NCI-H524 treated with DMSO at 0.1 percent for 48 hours (cell line): ENCODE data around the gene ABTB2.

ENCODE experiments used
- DNase-seq: peaks from one replicate; lab custom pipeline; 2025; lab: John Stamatoyannopoulos, UW

ABTB2 gene

GRCh38 chr11:34360046-34360445 is 2.2 kb upstream of the ABTB2 start:
- no peak for DNase-seq

DNA sequence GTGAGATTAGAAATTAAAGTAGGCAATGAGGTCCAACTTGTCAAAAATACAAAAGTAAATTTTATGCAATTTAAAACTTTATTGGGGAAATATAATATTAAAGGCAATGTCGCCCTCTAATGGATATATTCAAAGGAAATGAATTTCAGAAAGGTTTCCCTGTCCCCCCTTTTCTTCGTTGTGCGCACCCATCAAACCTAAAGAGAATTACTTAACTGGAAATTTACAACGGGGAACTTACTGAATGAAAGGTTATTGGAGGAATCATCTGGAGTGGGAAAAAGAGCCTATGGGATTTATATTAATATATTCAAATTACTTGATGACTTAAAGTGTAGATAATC is 1.7 kb upstream of the ABTB2 start:
- DNase-seq: no peak

- no peak for DNase-seq
These were observed 1.1 kb upstream of the ABTB2 start for GRCh38 chr11:34358728-34359547.

GRCh38 chr11:34358258-34358727 is 483 bp upstream of the ABTB2 start:
- DNase-seq: peak; percentile 55

DNA sequence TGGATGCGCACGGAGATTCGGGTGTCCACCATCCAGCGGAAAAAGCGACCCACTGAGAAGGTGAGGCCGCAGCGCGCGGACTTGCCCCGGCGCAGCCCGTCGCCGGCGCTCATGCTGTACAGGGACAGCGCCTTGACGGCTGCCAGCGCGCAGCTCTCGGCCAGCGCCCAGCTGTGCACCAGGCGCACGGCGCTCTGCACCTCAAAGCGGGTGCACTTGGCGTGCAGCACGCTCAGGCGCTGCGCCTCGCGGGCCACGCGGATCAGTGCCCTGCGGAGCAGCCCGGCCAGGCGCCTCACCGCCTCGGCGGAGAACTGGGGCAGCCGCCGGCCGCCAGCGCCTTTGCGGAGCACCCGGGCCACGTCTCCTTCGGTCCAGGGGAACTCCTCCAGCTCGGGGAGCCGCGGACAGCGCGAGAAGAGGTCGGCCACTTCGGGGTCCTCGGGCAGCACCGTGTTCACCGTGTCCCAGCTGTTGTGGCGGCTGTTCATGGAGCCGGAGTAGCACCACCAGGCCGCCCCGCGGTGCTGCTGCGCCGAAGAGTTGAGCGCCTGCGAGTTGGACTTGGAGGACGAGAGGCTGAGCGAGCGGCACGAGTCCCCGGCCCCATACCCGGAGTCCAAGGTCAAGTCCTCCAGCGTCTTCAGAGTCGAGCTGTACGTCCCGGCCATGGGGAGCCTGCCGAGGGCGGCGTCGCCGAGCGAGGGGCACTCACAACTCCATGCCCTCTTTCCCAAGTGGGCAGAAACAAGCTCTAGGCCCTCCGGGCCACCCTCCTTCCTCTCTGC is 703 bp downstream of the ABTB2 start:
- no peak for DNase-seq

- DNase-seq: no peak
These were observed 1.3 kb downstream of the ABTB2 start for GRCh38 chr11:34356576-34356912.

DNA sequence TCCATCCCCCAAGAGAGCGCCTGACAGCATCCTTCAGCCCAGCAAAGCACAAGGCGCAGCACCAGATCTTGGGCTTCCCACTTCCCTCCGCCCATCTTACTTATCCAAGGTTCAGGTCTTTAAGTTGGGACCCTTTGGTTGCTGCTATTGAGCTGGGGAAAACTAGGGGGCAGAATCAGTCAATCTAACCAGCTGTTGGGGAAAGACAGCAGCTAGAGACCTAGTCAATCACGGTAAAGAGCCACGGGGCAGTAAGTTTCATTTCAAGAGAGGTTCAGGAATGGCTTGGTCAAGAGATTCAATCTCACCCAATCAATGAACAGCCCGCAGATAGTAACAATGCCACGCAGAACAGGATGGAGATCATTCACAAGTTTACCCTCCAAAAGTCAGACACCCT is 1.7 kb downstream of the ABTB2 start:
- DNase-seq: no peak

- no peak for DNase-seq
These were observed 2.1 kb downstream of the ABTB2 start for GRCh38 chr11:34355726-34356125.

GRCh38 chr11:34354782-34355181 is 3.0 kb downstream of the ABTB2 start:
- no peak for DNase-seq

DNA sequence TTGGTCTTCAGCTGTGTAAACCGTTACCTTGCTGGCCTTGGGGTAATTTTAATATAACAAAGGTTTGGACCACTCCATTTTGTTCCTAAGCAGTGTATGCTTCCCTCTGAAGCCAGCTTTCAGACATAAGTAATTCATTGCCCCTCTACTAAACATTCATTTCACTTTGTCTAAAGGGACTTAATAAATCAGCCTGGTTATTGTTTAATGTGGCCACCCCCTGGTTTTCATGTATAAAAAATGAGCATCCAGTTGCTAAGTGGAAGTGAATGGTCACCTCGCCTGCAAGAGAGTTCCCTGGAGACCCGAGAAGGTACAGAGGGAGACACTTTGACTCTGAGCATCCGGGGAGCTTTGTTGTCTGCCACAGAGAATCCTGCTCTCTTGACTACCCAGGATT is 3.9 kb downstream of the ABTB2 start:
- no peak for DNase-seq

GRCh38 chr11:34351687-34352469 is 5.9 kb downstream of the ABTB2 start:
- no peak for DNase-seq

GRCh38 chr11:34351051-34351450 is 6.8 kb downstream of the ABTB2 start:
- DNase-seq: no peak

DNA sequence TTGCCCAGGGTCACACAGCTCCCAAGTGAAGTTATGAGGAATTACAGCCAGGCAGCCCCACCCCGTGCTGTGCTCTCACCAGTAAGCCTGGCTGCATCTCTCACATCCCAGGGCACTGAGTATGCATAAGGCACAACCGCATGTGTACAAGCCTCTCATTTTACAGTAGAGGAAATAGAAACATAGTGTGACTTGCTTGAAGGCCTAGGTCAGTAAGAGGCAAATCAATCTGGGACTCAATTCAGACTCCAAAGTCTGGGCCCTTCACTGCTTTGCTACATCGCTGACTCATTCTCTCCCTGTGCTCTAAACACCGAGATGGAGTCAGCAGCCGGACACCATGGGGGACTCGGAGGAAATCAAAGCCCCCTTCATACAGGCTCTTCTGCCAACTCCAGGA is 7.9 kb downstream of the ABTB2 start:
- DNase-seq: no peak

DNA sequence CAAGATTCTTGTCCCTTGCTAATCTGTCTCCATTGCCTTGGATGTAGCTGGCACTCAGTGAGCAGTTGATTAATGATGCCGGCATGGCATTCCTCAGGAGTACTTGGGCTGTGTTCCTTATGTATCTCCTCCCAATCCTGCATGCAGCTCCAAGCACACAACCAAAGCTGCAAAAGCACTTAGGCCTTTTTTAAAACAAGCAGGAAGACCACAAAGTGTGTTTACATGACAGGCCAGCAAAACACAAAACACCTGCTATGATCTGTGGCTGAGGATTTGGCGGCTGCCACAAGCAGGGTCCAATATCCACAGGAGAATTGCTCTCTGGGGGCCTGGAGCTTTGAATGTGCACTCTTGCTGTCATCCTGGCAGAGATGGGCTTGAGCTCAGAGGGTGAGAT is 8.9 kb downstream of the ABTB2 start:
- no peak for DNase-seq

DNA sequence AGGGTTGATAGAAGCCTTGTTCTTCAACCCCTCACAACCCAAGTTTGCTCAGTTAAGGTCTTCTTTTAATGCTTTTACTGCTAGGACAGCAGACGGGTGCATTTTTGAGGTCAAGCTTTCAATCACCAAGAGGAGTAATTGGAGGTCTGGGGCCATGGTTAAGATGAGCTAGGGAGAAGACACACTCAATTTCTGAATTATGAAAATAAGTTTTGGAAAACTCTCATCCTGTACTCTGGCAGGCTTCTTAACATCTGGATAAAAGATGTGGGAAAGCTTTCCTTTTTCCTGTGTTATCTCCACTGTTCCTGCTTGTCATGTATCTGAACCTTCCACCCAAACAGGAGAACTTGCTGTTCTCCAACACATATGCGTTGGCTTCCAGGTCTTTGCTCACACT is 9.7 kb downstream of the ABTB2 start:
- no peak for DNase-seq

- DNase-seq: no peak
These were observed 11.3 kb downstream of the ABTB2 start for GRCh38 chr11:34346551-34346950.

GRCh38 chr11:34345991-34346480 is 11.8 kb downstream of the ABTB2 start:
- DNase-seq: no peak

GRCh38 chr11:34345540-34345876 is 12.3 kb downstream of the ABTB2 start:
- DNase-seq: peak; percentile 92

GRCh38 chr11:34344768-34345539 is 12.9 kb downstream of the ABTB2 start:
- DNase-seq: no peak

DNA sequence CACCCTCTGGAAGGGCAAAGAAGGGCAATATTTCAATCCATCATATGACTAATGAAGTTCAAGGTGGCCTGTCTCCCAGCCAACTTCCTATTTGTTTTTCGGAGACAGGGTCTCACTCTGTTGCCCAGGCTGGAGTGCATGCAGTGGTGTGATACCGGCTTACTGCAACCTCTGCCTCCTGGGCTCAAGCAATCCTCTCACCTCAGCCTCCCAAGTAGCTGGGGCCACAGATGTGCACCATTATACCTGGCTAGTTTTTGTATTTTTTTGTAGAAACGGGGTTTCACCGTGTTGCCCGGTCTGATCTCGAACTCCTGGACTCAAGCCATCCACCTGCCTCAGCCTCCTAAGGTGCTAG is 13.4 kb downstream of the ABTB2 start:
- no peak for DNase-seq

- DNase-seq: no peak
These were observed 14.1 kb downstream of the ABTB2 start for GRCh38 chr11:34343686-34344085.

DNA sequence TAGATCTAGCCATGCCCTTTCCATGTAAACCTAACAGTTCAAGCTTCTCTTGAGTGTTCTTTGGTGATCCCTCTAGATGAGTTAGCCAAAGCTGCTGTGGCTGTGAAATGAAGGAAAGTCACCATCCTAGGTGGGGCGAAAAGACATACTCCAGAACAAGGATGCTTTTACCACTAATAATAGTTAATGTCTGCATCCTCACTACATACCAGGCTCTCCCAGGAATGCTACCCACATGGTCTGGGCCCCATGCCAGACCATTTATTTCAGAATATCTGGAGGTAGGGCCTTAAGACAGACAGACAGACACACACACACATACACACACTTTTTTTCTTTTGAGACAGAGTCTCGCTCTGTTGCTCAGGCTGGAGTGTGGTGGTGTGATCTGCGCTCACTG is 14.7 kb downstream of the ABTB2 start:
- no peak for DNase-seq
